Eye (tissue), 1 donor: ENCODE data around the gene RAPGEF1.
"Not testable (repeated sequence)": the region's sequence is repeated elsewhere in the genome, so short reads cannot be mapped to it uniquely, and the experiment has no call there.

Experiments
- DNase-seq: peaks from one replicate; pipeline ENCODE4 v3.0.0-alpha.2; 2015

The RAPGEF1 gene, protein sequence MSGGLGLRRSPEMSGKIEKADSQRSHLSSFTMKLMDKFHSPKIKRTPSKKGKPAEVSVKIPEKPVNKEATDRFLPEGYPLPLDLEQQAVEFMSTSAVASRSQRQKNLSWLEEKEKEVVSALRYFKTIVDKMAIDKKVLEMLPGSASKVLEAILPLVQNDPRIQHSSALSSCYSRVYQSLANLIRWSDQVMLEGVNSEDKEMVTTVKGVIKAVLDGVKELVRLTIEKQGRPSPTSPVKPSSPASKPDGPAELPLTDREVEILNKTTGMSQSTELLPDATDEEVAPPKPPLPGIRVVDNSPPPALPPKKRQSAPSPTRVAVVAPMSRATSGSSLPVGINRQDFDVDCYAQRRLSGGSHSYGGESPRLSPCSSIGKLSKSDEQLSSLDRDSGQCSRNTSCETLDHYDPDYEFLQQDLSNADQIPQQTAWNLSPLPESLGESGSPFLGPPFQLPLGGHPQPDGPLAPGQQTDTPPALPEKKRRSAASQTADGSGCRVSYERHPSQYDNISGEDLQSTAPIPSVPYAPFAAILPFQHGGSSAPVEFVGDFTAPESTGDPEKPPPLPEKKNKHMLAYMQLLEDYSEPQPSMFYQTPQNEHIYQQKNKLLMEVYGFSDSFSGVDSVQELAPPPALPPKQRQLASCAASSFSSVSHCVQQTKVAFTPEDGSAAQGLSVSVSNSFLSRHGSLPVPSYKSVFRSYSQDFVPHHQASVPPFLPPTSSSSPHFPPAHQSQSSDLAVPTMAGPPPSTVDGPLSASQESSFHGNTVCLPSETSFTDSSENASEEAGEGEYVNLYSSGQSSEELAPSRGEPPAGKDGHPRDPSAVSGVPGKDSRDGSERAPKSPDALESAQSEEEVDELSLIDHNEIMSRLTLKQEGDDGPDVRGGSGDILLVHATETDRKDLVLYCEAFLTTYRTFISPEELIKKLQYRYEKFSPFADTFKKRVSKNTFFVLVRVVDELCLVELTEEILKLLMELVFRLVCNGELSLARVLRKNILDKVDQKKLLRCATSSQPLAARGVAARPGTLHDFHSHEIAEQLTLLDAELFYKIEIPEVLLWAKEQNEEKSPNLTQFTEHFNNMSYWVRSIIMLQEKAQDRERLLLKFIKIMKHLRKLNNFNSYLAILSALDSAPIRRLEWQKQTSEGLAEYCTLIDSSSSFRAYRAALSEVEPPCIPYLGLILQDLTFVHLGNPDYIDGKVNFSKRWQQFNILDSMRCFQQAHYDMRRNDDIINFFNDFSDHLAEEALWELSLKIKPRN (N-terminal part only)

DNA sequence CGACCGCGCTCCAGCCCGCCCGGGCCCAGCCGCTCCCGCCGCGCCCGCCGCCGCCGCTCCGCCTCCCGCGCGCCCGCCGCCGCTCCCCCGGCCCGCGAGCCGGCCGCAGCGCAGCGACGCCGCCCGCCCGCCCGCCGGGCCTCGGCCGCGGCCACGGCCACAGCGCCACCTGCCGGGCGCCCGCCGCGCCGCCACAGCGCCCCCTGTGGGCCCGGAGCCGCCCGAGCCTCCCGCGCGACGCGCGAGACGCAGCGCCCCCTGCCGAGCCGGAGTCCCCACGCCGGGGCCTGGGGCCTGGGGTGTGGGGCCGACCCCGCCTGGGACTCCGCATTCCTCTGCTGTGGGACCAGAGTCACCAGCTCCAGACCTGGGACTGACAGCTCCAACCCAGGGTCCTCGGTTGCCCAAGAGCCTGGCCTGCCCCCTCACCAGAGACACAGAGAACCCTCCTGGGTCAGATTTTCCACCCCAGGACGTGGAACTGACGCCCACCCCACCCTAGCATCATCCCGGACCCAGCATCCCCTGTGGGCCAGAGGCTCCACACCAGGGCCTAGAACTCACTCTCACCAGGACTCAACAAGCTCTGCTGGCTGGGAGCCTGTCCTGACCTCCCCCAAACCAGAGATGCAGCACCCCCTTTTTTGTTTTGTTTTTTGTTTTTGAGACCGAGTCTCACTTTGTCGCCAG, at the start of gene RAPGEF1:
TSS of gene RAPGEF1 (minus strand) at position 118 of the 690 bp plus-strand sequence. CDS start 246 bp downstream, outside the sequence.
- DNase-seq: peak; percentile 78

DNA sequence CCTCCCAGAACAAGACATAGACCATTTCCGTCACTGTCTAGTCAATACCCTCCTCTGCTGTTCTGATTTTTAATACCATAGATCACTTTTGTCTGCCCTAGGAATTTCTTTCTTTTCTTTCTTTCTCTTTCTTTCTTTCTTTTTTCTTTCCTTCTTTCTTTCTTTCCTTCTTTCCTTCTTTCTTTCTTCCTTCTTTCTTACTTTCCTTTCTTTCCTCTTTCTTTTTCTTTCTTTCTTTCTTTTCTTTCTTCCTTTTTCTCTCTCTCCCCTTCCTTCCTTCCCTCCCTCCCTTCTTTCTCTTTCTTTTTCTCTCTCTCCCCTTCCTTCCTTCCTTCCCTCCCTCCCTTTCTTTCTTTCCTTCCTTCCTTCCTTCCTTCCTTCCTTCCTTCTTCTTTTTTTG, 49.0 kb upstream of the RAPGEF1 start:
- no peak for DNase-seq

- DNase-seq: no peak
These were observed 48.0 kb upstream of the RAPGEF1 start for GRCh38 chr9:131787838-131788237.

DNA sequence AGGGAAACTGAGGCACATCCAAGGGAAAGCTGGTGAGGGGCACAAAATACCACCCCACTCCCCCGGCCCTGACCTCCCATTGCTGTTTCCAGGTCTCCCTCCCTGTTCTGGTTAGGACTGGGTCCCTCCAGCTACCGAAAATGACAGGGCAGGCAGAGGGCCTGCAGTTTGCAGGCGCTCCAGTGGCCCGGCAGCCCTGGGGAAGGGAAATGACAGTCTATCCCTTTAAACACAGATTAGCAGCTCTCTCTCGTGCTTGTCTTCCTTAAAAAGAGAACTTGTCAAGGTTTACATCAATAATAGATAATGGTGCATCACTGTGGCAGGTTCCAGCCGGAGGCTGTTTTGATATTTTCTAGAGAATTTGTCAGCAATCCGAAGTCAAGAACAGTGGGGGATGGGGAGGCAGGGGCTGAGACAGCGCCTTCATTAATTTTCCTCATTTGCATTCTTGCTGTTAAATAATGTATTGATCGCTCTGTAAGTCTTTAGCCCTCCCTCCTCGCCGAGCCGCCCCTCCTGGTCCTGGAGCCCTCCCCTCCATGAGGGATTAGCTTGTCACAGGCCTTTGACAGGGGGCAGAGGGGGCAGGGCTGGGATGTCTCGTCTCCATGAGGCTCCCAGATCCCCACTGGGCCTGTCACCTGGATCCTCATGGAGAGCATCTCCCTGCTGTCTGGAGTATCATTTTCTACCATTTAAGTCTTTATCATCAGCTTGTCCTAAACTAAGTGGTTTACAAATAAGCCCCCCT, 45.0 kb upstream of the RAPGEF1 start:
- no peak for DNase-seq

DNA sequence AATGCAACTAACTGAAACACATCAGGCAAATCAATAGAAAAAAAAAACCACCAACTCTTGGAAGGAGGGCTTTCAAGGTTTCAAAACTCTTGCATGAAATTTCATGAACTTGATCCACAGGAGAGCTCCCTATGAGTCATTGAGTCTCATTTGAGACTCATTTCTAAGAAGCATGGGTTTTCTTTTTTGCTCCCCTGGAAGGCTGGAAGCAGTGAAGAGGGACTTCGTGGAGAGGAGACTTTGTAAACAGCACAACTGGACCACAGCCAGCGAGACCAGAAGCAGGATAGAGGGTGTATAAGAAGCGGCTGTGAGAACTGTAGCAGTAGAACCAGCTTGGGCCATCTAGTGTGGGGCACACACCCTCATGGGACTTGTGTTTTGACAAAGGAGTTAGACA, 41.2 kb upstream of the RAPGEF1 start:
- no peak for DNase-seq

- peak; percentile 72 for DNase-seq
These were observed 36.6 kb upstream of the RAPGEF1 start for GRCh38 chr9:131776473-131776872.

GRCh38 chr9:131776036-131776435, 36.2 kb upstream of the RAPGEF1 start:
- no peak for DNase-seq

DNA sequence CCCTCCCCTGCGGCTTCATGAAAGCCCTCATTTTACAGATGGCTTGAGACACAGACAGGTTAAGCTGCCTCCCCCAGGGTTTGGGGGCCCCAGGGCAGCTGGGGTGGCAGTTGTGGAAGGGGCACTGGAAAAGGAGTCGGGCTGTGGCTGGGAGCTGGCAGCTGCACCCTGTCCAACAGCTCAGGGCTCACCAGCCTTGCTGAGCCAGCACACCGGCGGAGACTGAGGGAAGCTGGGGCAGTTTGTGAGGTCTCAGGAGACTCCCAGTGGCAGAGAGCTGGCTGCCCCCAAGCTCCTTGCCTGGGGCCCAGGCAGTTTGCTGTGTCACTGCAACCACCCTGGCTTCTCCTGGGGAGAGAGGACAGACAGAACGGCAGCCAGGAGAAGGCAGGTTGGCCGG, 34.8 kb upstream of the RAPGEF1 start:
- no peak for DNase-seq

DNA sequence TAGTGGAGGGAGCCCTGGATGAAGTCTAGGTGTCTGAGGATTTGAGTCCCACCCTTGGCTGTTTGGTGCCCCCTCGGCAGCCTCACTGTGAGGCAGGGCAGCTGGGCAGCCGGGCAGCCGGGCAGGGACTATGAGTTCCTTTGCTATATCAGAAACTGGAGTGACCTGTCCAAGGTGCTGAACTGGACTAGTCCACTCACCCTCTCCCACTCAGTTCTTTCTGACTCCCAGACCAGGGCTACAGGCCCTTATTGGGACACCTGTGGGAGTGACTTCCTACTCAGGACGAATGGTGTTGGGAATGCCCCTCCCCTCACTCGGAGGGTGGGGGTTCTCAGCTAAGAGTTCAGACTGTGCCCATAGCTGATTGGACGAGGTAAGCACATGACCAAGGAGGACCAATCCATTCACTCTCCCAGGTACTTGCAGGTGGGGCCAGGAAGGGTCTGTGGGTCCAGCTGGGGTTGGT, 34.1 kb upstream of the RAPGEF1 start:
- peak; percentile 89 for DNase-seq

DNA sequence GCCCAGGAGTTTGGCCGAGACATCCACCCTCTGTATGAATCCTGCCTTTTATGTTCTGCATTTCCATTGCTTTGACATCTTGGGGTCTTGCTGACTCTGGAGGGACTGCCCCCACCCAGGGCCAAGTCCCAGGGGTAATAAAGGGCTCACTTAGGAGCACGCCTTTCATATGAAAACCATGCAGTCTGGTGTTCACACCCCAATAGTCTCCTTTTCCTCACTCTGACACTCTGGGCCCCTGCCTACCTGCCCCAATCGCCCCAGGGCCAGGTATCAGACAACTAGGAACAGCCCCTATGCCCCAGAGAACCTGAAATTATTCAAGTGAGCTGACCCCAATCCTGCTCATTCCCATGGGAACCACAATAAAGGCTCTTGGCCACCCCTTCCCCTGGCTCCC, 33.1 kb upstream of the RAPGEF1 start:
- DNase-seq: no peak

DNA sequence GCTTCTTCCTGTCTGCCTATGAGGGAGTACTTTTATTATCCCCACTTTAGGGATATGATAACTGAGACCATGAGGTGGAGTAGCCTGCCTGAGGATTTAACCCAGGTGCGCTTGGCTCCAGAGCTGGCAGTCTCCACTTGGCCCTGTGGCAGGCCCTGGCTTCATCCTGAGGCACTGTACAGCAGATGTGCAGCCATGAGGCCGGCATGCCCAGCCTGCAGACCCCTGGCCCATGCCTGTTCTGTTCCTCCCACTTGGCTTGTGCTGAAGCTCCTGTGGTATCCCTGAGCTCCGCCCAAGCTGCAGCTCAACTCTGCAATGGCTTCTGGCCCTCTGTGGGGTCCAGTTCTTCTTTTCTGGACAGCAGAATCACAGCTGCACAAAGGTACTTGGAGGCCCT, 31.8 kb upstream of the RAPGEF1 start:
- no peak for DNase-seq

DNA sequence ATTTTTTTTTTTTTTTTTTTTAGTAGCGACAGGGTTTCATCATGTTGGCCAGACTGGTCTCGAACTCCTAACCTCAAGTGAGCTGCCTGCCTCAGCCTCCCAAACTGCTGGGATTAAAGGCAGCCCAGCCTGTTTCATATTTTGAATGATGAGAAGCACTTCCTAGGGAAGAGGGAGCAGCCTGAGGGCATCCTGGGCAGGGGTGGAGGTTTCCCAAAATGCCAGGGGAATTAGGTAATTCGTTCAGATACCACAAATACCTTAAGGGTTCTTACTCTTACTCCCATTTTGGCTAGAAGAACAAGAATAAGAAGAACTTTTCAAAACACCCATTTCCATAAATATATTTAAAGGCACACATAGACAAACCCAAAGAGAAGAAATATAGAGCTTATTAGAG, 29.5 kb upstream of the RAPGEF1 start:
- DNase-seq: no peak

DNA sequence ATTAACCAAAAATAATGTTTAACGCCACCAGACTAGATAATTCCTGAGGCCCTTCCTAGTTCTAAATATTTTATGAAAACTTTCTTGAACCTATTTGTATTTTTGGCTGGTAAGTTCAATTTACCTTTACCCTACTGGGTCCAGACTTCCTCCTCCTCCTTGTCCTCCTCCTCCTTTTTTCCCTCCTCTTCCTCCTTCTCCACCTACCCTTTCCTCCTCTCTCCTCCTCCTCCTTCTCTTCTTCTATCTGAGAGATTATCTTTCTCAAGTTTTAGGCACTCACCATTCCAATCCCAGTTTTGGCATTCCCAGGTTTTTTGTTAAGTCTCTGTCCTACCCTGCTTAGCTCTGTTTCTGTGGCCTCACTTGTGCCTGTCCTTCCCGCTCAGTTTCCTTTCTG, 24.7 kb upstream of the RAPGEF1 start:
- DNase-seq: no peak

- peak; percentile 90 for DNase-seq
These were observed 22.6 kb upstream of the RAPGEF1 start for GRCh38 chr9:131762356-131762932.

- DNase-seq: no peak
These were observed 19.3 kb upstream of the RAPGEF1 start for GRCh38 chr9:131759017-131759647.

DNA sequence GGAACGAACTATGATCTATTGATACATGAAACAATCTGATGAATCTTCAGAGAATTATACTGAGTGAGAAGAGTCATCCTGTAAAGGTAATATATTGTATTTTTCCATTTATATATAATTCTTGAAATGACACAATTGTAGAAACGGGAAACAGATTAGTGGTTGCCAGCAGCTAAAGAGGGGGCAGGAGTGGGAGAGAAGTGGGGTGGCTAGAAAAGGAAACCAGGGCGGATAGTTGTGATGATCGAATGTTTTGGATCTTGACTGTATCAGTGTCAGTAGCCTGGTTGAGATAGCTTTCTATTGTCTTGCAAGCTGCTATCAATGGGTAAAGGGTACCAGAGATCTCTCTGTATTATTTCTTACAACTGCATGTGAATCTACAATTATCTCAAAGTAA, 17.7 kb upstream of the RAPGEF1 start:
- DNase-seq: no peak

DNA sequence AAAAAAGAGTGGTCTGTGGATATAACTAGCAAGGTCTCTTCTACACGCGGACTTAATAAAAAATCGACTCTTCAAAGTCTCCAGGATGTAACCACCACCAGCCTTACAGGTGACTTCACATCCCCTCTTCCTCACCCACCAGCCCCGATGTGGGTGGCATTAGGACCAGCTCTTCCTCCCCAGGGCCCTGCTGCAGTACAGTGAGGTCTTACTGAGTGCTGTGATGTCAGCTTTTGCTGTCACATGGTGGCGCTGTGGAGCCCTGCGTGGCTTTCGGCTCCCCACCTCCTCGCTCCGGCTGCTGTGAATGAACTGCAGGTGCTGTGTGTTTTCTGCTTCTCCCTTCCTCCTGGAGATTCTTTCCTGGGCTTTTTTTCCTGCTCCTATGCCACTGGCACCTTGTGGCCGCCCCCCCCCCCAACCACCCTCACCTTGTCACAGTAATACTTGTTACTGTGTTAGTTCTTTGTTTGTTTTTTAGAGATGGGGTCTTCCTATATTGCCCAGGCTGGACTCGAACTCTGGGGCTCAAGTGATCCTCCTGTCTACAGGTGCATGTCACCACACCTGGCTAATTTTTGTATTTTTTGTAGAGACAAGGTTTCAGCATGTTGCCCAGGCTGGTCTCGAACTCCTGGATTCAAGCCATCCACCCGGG, 15.8 kb upstream of the RAPGEF1 start:
- peak; percentile 95 for DNase-seq

GRCh38 chr9:131754846-131755245, 15.0 kb upstream of the RAPGEF1 start:
- no peak for DNase-seq

GRCh38 chr9:131753751-131754150, 13.9 kb upstream of the RAPGEF1 start:
- DNase-seq: not testable (repeated sequence)

DNA sequence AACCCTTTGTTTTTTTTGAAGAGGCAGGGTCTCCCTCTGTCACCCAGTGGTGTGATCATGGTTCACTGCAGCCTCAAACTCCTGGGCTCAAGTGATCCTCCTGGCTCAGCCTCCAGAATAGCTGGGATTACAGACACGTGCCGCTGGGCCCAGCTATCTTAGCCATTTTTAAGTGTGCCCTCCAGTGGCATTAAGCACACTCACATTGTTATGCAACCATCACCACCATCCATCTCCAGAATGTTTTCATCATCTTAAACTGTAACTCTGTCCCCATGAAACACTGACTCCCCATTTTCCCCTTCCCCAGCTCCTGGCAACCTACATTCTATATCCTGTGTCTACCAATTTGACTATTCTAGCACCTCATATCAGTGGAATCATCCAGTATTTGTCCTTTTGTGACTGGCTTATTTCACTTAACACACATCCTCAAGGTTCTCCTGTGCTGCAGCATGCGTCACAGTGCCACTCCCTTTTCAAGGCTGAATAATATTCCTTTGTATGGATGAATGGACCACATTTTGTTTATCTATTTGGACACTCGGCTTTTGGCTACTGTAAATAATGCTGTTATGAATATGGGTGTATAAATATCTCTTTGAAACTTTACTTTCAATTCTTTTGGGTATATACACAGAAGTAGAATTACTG, 12.5 kb upstream of the RAPGEF1 start:
- no peak for DNase-seq
